Liver (tissue), 9 donors: ENCODE measurements around the gene SETD1B. TPM values are rescaled to one million over a fixed set of nuclear protein-coding genes. Genes with fewer than 3 reads are reported as not detected.
A peak's percentile ranks its signal among the peaks of the same experiment; 100 is the strongest.

Experiments used
- DNase-seq: peaks from one replicate; pipeline ENCODE4 v3.0.0-alpha.2; 2017; ENCODE audit warnings: low spot score
- H3K27ac ChIP-seq, 2 donors: one replicate each; pipeline ENCODE4 v1.7.0; 2013; ENCODE audit warnings: inconsistent platforms in 2 of 2, low read length in 2 of 2, control low read depth in 1 of 2, low read depth in 1 of 2, mild to moderate bottlenecking in 1 of 2
- H3K27me3 ChIP-seq, 4 donors: one replicate each; pipeline versions ENCODE4 v1.6.1 to v1.7.0; 2013; ENCODE audit warnings: low read length in 3 of 4, inconsistent platforms in 1 of 4, mild to moderate bottlenecking in 1 of 4, moderate library complexity in 1 of 4; ENCODE audit not compliant: control insufficient read depth in 4 of 4, insufficient read depth in 4 of 4
- H3K36me3 ChIP-seq, 4 donors: one replicate each; pipeline versions ENCODE4 v1.6.1 to v1.7.0; 2013; ENCODE audit warnings: low read length in 3 of 4, mild to moderate bottlenecking in 3 of 4, low read depth in 1 of 4, moderate library complexity in 1 of 4; ENCODE audit not compliant: control insufficient read depth in 4 of 4, insufficient read depth in 3 of 4
- H3K4me1 ChIP-seq, 4 donors: one replicate each; pipeline versions ENCODE4 v1.6.1 to v1.7.0; 2013; ENCODE audit warnings: low read length in 3 of 4, mild to moderate bottlenecking in 3 of 4, moderate library complexity in 1 of 4; ENCODE audit not compliant: control insufficient read depth in 4 of 4, insufficient read depth in 4 of 4
- H3K4me3 ChIP-seq, 3 donors: one replicate each; pipeline versions ENCODE4 v1.6.1 to v1.7.0; 2013; ENCODE audit warnings: low read length in 3 of 3, control low read depth in 1 of 3, low read depth in 1 of 3, mild to moderate bottlenecking in 1 of 3
- H3K9ac ChIP-seq, 2 donors: one replicate each; pipeline ENCODE4 v1.7.0; 2013; ENCODE audit warnings: low read length in 2 of 2, mild to moderate bottlenecking in 2 of 2, moderate library complexity in 2 of 2, control low read depth in 1 of 2, low read depth in 1 of 2
- H3K9me3 ChIP-seq, 4 donors: one replicate each; pipeline versions ENCODE4 v1.6.1 to v1.7.0; 2013; ENCODE audit warnings: low read length in 3 of 4; ENCODE audit not compliant: control insufficient read depth in 4 of 4
- EGR1 ChIP-seq, 2 donors: IDR thresholded peaks; 2 replicates each; pipeline ENCODE4 v1.6.1; 2016 to 2018; ENCODE audit warnings: antibody characterized with exemption in 2 of 2, low read depth in 2 of 2
- FOXA1 ChIP-seq: IDR thresholded peaks from 2 replicates; pipeline ENCODE4 v1.6.1; 2016; ENCODE audit warnings: antibody characterized with exemption
- FOXA2 ChIP-seq: IDR thresholded peaks from 2 replicates; pipeline ENCODE4 v1.6.1; 2016; ENCODE audit warnings: antibody characterized with exemption
- GABPA ChIP-seq, 2 donors: IDR thresholded peaks in 1 of 2; conservative IDR thresholded peaks in 1 of 2; 2 replicates each; pipeline ENCODE4 v1.6.1; 2016; ENCODE audit warnings: antibody characterized with exemption in 2 of 2, mild to moderate bottlenecking in 1 of 2, moderate library complexity in 1 of 2
- HNF4A ChIP-seq, 2 donors: conservative IDR thresholded peaks; 2 replicates each; pipeline ENCODE4 v1.6.1; 2016; ENCODE audit warnings: antibody characterized with exemption in 2 of 2, mild to moderate bottlenecking in 2 of 2
- HNF4G ChIP-seq: IDR thresholded peaks from 2 replicates; pipeline ENCODE4 v1.6.1; 2016; ENCODE audit warnings: antibody characterized with exemption
- JUND ChIP-seq, 2 donors: IDR thresholded peaks; 2 replicates each; pipeline ENCODE4 v1.6.1; 2016; ENCODE audit warnings: antibody characterized with exemption in 2 of 2
- NR2F2 ChIP-seq: IDR thresholded peaks from 2 replicates; pipeline ENCODE4 v1.6.1; 2016; ENCODE audit warnings: antibody characterized with exemption
- RAD21 ChIP-seq, 2 donors: IDR thresholded peaks; 2 replicates each; pipeline ENCODE4 v1.6.1; 2016; ENCODE audit warnings: antibody characterized with exemption in 2 of 2, mild to moderate bottlenecking in 2 of 2
- RXRA ChIP-seq, 2 donors: IDR thresholded peaks; 2 replicates each; pipeline ENCODE4 v1.6.1; 2017 to 2018; ENCODE audit warnings: antibody characterized with exemption in 2 of 2, mild to moderate bottlenecking in 1 of 2
- SP1 ChIP-seq: IDR thresholded peaks from 2 replicates; pipeline ENCODE4 v1.6.1; 2018; ENCODE audit warnings: antibody characterized with exemption, mild to moderate bottlenecking
- TAF1 ChIP-seq: conservative IDR thresholded peaks from 2 replicates; pipeline ENCODE4 v1.6.1; 2016; ENCODE audit warnings: antibody characterized with exemption, mild to moderate bottlenecking
- YY1 ChIP-seq: IDR thresholded peaks from 2 replicates; pipeline ENCODE4 v1.6.1; 2016; ENCODE audit warnings: antibody characterized with exemption, mild to moderate bottlenecking
- WGBS: extraction: QIAGEN DNeasy Blood & Tissue Kit; methylation state at CpG from one replicate; pipeline ENCODE4 v1.1.7; 2013; 5-methylcytosine and 5-hydroxymethylcytosine counted together
- polyA plus RNA-seq, 2 donors: library from polyadenylated mRNA; stranded (reverse) in 1 of 2; unstranded in 1 of 2; fragments of 200-250 nt in 1 of 2; fragments of >200 nt in 1 of 2; fragmentation: Nextera tagmentation in 1 of 2; extraction: Ambion mirVana in 1 of 2; gene quantifications; one replicate each; pipeline versions ENCODE4 v1.2.1 to v1.2.3, GENCODE V29; 2013 to 2015
- total RNA-seq, 2 donors: library from RNA; depleted of rRNA; stranded (reverse); fragments of >200 nt; gene quantifications; one replicate each; pipeline ENCODE4 v1.2.3, GENCODE V29; 2014
- TF ChIP-seq, protein P1 (sequence below): fragments of 150-350 bp; IDR thresholded peaks from 2 replicates; pipeline ENCODE4 v1.5.1; 2017; ENCODE audit warnings: improper control_type of control experiment, low read depth, low read length; ENCODE audit not compliant: missing input control
- TF ChIP-seq, protein P2 (sequence below): IDR thresholded peaks from 2 replicates; pipeline ENCODE4 v1.6.1; 2016; ENCODE audit warnings: antibody characterized with exemption
- TF ChIP-seq, protein P3 (sequence below): IDR thresholded peaks from 2 replicates; pipeline ENCODE4 v1.6.1; 2016; ENCODE audit warnings: antibody characterized with exemption, mild to moderate bottlenecking
- TF ChIP-seq, protein P4 (sequence below): IDR thresholded peaks from 2 replicates; pipeline ENCODE4 v1.6.1; 2016; ENCODE audit warnings: antibody characterized with exemption
- TF ChIP-seq, protein P5 (sequence below): IDR thresholded peaks from 2 replicates; pipeline ENCODE4 v1.6.1; 2016; ENCODE audit warnings: antibody characterized with exemption
- donor health status: healthy.
- donor health status: healthy.
- donor health status: healthy.
- donor health status: healthy.
- donor health status: healthy.

Gene SETD1B
- total and polyA plus RNA-seq, 4 donors = 1.8 to 7.9 (median 5.0) TPM

DNA sequence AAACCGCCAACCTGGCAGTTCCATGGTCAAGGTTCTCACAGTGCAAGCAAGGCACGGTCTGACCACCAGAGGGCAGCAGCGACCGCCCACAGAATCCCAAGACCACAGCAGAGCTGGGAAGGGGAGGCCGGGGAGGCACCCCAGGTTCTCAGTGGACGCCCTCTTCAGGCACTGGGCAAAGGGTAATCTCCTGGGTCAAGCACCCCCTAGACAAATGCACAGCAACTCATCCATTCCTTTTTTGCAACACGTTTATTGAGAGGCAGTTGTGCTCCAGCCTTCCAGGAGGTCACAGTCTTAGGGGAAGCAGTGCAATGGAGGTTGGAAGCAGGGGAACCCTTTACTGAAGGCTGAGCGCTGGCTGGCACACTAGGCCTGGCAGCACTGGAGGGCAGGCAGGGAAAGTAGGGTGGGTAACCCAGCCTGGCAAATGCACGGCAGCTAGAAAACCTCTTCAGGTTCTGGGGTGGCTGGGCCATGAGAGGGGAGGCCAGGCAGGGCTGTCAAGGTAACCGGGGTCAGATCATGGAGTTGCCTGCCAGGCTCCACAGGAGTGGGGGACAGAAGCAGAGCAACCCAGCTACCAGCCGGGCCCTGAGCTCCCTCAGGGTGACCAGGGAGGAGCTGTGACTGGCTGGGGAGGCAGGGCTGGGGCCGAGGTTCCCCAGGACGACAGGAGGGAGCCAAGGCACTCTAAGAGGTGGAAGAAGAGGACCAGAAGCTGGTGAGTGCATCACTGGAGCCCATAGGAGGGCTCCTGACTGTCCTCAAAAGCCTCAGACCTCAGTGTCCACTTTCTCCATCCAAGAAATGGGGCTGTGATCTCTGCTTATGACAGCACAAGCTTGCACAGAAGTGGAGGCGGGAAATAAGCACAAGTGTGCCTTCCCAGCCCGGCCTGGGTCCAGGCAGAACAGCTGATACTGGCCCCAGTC lies 8.5 kb upstream of the SETD1B start:
- peak; percentile 97 for DNase-seq
- Histone ChIP-seq H3K4me1 (peaks cover 16 to 62% (median 53%) of the 10 kb centered on the region in 4 donors), H3K9me3 (no peaks in the 10 kb centered on the region), H3K36me3 (no peaks in the 10 kb centered on the region), H3K27ac (peak overlapping the region; percentile 92), H3K9ac (peak overlapping the region in 1 of 2 donors; percentile 73), H3K27me3 (no peaks in the 10 kb centered on the region), H3K4me3 (no peak overlapping the region)
- TF ChIP-seq RAD21 (IDR thresholded peaks at IDR 0.05) (peak; percentile 97 to 98), SP1 (peak; percentile 45), FOXA1 (no peak), YY1 (peak; percentile 49), HNF4A (conservative IDR thresholded peaks at IDR 0.05) (peak; percentile 54 to 81), RXRA (IDR thresholded peaks at IDR 0.05) (peak in 1 of 2 donors; percentile 47), FOXA2 (no peak)
- TF ChIP-seq, protein P1, sequence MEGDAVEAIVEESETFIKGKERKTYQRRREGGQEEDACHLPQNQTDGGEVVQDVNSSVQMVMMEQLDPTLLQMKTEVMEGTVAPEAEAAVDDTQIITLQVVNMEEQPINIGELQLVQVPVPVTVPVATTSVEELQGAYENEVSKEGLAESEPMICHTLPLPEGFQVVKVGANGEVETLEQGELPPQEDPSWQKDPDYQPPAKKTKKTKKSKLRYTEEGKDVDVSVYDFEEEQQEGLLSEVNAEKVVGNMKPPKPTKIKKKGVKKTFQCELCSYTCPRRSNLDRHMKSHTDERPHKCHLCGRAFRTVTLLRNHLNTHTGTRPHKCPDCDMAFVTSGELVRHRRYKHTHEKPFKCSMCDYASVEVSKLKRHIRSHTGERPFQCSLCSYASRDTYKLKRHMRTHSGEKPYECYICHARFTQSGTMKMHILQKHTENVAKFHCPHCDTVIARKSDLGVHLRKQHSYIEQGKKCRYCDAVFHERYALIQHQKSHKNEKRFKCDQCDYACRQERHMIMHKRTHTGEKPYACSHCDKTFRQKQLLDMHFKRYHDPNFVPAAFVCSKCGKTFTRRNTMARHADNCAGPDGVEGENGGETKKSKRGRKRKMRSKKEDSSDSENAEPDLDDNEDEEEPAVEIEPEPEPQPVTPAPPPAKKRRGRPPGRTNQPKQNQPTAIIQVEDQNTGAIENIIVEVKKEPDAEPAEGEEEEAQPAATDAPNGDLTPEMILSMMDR = peak; percentile 99
- WGBS = 25% methylated on average over 15 of the region's 15 CpGs

DNA sequence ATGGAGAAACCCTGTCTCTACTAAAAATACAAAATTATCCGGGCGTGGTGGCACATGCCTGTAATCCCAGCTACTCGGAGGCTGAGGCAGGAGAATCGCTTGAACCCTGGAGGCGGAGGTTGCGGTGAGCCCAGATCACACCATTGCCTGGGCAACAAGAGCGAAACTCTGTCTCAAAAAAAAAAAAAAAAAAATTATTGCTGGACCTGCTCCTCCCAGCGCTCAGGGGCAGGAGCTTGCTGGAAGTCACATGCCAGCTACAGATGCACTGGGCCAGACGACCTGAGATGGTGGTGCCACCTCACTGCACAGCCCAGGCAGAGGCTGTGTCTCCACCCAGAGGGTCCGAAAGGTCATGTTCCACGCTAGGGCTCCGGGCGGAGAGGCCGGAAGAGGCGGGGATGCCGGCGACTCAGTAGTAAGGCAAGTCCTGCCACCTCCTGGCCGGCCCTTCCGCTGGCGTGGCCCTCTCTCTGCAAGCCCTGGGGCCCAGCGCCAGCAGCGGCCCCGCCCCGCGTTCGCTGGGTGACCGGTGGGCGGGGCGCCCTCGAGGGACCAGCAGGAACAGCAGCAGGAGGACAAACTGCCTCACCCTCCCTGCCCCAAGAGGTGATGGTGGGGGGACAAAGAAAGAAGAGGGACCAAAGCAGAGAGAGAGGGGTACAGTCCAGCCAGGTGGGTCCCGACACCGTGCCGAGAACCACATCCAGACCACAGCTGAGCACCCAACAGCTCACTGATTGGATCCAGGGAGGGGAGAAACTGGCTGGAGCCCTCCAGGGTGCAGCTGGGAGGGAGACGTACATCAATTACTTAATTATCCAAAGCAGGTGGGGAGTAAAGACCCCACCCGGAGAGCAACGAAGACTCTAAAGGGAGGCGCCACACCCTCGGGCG lies 6.7 kb upstream of the SETD1B start:
- Histone ChIP-seq H3K9ac (no peak overlapping the region), H3K4me3 (peak overlapping the region in 2 of 3 donors; percentile 28 to 38)

More for the DNA sequence above, 6.7 kb upstream of the SETD1B start:
- H3K27me3 ChIP-seq = no peaks in the 10 kb centered on the region
- peak; percentile 89 for DNase-seq
- WGBS = 15% methylated on average over 39 of the region's 39 CpGs
- TF ChIP-seq GABPA (IDR thresholded peaks at IDR 0.05 in 1 of 2, conservative IDR thresholded peaks at IDR 0.05 in 1 of 2) = peak in 1 of 2 donors; percentile 90
- TF ChIP-seq RAD21 (IDR thresholded peaks at IDR 0.05) = peak; percentile 61 to 63
- TF ChIP-seq, protein P2, sequence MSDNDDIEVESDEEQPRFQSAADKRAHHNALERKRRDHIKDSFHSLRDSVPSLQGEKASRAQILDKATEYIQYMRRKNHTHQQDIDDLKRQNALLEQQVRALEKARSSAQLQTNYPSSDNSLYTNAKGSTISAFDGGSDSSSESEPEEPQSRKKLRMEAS = peak; percentile 88
- TF ChIP-seq, protein P1 = peak; percentile 32
- TF ChIP-seq SP1 = peak; percentile 94
- peak; percentile 79 for TF ChIP-seq HNF4G
- TF ChIP-seq EGR1 (IDR thresholded peaks at IDR 0.05; ENCODE audit: low read depth in 2 of 2) = peak in 1 of 2 donors; percentile 75
- TF ChIP-seq, protein P3, sequence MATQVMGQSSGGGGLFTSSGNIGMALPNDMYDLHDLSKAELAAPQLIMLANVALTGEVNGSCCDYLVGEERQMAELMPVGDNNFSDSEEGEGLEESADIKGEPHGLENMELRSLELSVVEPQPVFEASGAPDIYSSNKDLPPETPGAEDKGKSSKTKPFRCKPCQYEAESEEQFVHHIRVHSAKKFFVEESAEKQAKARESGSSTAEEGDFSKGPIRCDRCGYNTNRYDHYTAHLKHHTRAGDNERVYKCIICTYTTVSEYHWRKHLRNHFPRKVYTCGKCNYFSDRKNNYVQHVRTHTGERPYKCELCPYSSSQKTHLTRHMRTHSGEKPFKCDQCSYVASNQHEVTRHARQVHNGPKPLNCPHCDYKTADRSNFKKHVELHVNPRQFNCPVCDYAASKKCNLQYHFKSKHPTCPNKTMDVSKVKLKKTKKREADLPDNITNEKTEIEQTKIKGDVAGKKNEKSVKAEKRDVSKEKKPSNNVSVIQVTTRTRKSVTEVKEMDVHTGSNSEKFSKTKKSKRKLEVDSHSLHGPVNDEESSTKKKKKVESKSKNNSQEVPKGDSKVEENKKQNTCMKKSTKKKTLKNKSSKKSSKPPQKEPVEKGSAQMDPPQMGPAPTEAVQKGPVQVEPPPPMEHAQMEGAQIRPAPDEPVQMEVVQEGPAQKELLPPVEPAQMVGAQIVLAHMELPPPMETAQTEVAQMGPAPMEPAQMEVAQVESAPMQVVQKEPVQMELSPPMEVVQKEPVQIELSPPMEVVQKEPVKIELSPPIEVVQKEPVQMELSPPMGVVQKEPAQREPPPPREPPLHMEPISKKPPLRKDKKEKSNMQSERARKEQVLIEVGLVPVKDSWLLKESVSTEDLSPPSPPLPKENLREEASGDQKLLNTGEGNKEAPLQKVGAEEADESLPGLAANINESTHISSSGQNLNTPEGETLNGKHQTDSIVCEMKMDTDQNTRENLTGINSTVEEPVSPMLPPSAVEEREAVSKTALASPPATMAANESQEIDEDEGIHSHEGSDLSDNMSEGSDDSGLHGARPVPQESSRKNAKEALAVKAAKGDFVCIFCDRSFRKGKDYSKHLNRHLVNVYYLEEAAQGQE = peak; percentile 94
- TF ChIP-seq FOXA2 = peak; percentile 33
- TF ChIP-seq NR2F2 = peak; percentile 90
- peak; percentile 70 to 81 for TF ChIP-seq JUND (IDR thresholded peaks at IDR 0.05)
- peak; percentile 88 to 94 for TF ChIP-seq HNF4A (conservative IDR thresholded peaks at IDR 0.05)
- TF ChIP-seq YY1 = peak; percentile 91
- TF ChIP-seq, protein P4, sequence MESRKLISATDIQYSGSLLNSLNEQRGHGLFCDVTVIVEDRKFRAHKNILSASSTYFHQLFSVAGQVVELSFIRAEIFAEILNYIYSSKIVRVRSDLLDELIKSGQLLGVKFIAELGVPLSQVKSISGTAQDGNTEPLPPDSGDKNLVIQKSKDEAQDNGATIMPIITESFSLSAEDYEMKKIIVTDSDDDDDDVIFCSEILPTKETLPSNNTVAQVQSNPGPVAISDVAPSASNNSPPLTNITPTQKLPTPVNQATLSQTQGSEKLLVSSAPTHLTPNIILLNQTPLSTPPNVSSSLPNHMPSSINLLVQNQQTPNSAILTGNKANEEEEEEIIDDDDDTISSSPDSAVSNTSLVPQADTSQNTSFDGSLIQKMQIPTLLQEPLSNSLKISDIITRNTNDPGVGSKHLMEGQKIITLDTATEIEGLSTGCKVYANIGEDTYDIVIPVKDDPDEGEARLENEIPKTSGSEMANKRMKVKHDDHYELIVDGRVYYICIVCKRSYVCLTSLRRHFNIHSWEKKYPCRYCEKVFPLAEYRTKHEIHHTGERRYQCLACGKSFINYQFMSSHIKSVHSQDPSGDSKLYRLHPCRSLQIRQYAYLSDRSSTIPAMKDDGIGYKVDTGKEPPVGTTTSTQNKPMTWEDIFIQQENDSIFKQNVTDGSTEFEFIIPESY = peak; percentile 92
- TF ChIP-seq FOXA1 = peak; percentile 78
- TF ChIP-seq, protein P5, sequence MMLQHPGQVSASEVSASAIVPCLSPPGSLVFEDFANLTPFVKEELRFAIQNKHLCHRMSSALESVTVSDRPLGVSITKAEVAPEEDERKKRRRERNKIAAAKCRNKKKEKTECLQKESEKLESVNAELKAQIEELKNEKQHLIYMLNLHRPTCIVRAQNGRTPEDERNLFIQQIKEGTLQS = no peak
- TF ChIP-seq TAF1 = peak; percentile 40
- TF ChIP-seq RXRA (IDR thresholded peaks at IDR 0.05) = peak; percentile 87 to 92
- H3K9me3 ChIP-seq = no peaks in the 10 kb centered on the region
- H3K27ac ChIP-seq = peak overlapping the region; percentile 92 to 100
- H3K4me1 ChIP-seq = peaks cover 16 to 63% (median 54%) of the 10 kb centered on the region in 4 donors
- H3K36me3 ChIP-seq = no peaks in the 10 kb centered on the region
